Stimulated activated memory B cell treated with anti-CD40 and anti-IgM and Interleukin-4, amounts not matched to agents 10 μg/mL and 1 μg/mL and 100 μg/mL, for 72 hours (primary cell): ENCODE data around the gene INVS.
"Not testable (repeated sequence)": the region's sequence is repeated elsewhere in the genome, so short reads cannot be mapped to it uniquely, and the experiment has no call there.

Experiments used
- ATAC-seq: fragments of 150-1000 bp; cut with Tn5 transposase; 2 replicates; pipeline ENCODE4 v1.10.0; 2021
- H3K27ac Mint-ChIP-seq: one replicate; pipeline ENCODE4 v1.8.0; 2022; ENCODE audit warnings: mild to moderate bottlenecking, mixed read lengths
- H3K27me3 Mint-ChIP-seq: one replicate; pipeline ENCODE4 v1.8.0; 2022; ENCODE audit warnings: mixed read lengths
- H3K36me3 Mint-ChIP-seq: one replicate; pipeline ENCODE4 v1.8.0; 2022; ENCODE audit warnings: mixed read lengths
- H3K4me1 Mint-ChIP-seq: one replicate; pipeline ENCODE4 v1.8.0; 2022; ENCODE audit warnings: mixed read lengths
- H3K4me3 Mint-ChIP-seq: one replicate; pipeline ENCODE4 v1.8.0; 2022; ENCODE audit warnings: mild to moderate bottlenecking, moderate library complexity, mixed read lengths
- H3K9me3 Mint-ChIP-seq: one replicate; pipeline ENCODE4 v1.8.0; 2022; ENCODE audit warnings: mixed read lengths

INVS gene

GRCh38 chr9:100131216-100131615, 32.2 kb downstream of the INVS start:
- ATAC-seq: no peak
- peaks cover 64% of the 10 kb centered on the region for H3K36me3 Mint-ChIP-seq
- H3K4me3 Mint-ChIP-seq: no peak overlapping the region
- no peaks in the 10 kb centered on the region for H3K4me1 Mint-ChIP-seq
- H3K27me3 Mint-ChIP-seq: no peaks in the 10 kb centered on the region
- no peak overlapping the region for H3K27ac Mint-ChIP-seq
- no peaks in the 10 kb centered on the region for H3K9me3 Mint-ChIP-seq

GRCh38 chr9:100131875-100132430, 32.9 kb downstream of the INVS start:
- H3K4me1 Mint-ChIP-seq: no peaks in the 10 kb centered on the region
- H3K4me3 Mint-ChIP-seq: no peak overlapping the region
- no peaks in the 10 kb centered on the region for H3K27me3 Mint-ChIP-seq
- no peaks in the 10 kb centered on the region for H3K9me3 Mint-ChIP-seq
- H3K36me3 Mint-ChIP-seq: peaks cover 64% of the 10 kb centered on the region
- H3K27ac Mint-ChIP-seq: no peak overlapping the region
- ATAC-seq: no peak

GRCh38 chr9:100134731-100135130, 35.7 kb downstream of the INVS start:
- no peak overlapping the region for H3K27ac Mint-ChIP-seq

GRCh38 chr9:100136799-100137198, 37.8 kb downstream of the INVS start:
- not testable (repeated sequence) for H3K9me3 Mint-ChIP-seq, ATAC-seq, H3K27ac Mint-ChIP-seq, H3K27me3 Mint-ChIP-seq, H3K4me1 Mint-ChIP-seq, H3K4me3 Mint-ChIP-seq
- peaks cover 38% of the 10 kb centered on the region for H3K36me3 Mint-ChIP-seq

More at GRCh38 chr9:100134731-100135130, 35.7 kb downstream of the INVS start:
- Mint-ChIP-seq H3K36me3 (peaks cover 49% of the 10 kb centered on the region), H3K27me3 (no peaks in the 10 kb centered on the region), H3K4me1 (no peaks in the 10 kb centered on the region), H3K9me3 (no peaks in the 10 kb centered on the region), H3K4me3 (no peak overlapping the region)
- no peak for ATAC-seq

- H3K4me1 Mint-ChIP-seq, ATAC-seq, H3K27ac Mint-ChIP-seq, H3K9me3 Mint-ChIP-seq, H3K27me3 Mint-ChIP-seq, H3K4me3 Mint-ChIP-seq: not testable (repeated sequence)
- H3K36me3 Mint-ChIP-seq: peaks cover 25% of the 10 kb centered on the region
These were observed 41.3 kb downstream of the INVS start for GRCh38 chr9:100140303-100140702.

GRCh38 chr9:100141862-100142261, 42.8 kb downstream of the INVS start:
- H3K36me3 Mint-ChIP-seq: peaks cover 32% of the 10 kb centered on the region
- H3K27ac Mint-ChIP-seq, H3K9me3 Mint-ChIP-seq, ATAC-seq, H3K27me3 Mint-ChIP-seq, H3K4me3 Mint-ChIP-seq, H3K4me1 Mint-ChIP-seq: not testable (repeated sequence)

- ATAC-seq, H3K4me3 Mint-ChIP-seq, H3K27ac Mint-ChIP-seq, H3K4me1 Mint-ChIP-seq, H3K9me3 Mint-ChIP-seq, H3K27me3 Mint-ChIP-seq: not testable (repeated sequence)
- peaks cover 22% of the 10 kb centered on the region for H3K36me3 Mint-ChIP-seq
These were observed 46.3 kb downstream of the INVS start for GRCh38 chr9:100145167-100145934.

- H3K9me3 Mint-ChIP-seq, H3K27ac Mint-ChIP-seq, H3K4me3 Mint-ChIP-seq, H3K27me3 Mint-ChIP-seq, ATAC-seq, H3K4me1 Mint-ChIP-seq: not testable (repeated sequence)
- peaks cover 27% of the 10 kb centered on the region for H3K36me3 Mint-ChIP-seq
These were observed 46.9 kb downstream of the INVS start for GRCh38 chr9:100145976-100146375.

- no peak for ATAC-seq
- no peak overlapping the region for H3K4me3 Mint-ChIP-seq
- no peaks in the 10 kb centered on the region for H3K4me1 Mint-ChIP-seq
- no peaks in the 10 kb centered on the region for H3K27me3 Mint-ChIP-seq
- H3K9me3 Mint-ChIP-seq: no peaks in the 10 kb centered on the region
- H3K27ac Mint-ChIP-seq: no peak overlapping the region
- H3K36me3 Mint-ChIP-seq: peaks cover 13% of the 10 kb centered on the region
These were observed 51.2 kb downstream of the INVS start for GRCh38 chr9:100150214-100150613.

GRCh38 chr9:100160021-100160420, 61.0 kb downstream of the INVS start:
- no peaks in the 10 kb centered on the region for H3K9me3 Mint-ChIP-seq
- ATAC-seq: peak; percentile 54
- peaks cover 29% of the 10 kb centered on the region for H3K36me3 Mint-ChIP-seq
- no peak overlapping the region for H3K27ac Mint-ChIP-seq
- H3K4me3 Mint-ChIP-seq: no peak overlapping the region
- H3K27me3 Mint-ChIP-seq: no peaks in the 10 kb centered on the region
- peaks cover 6% of the 10 kb centered on the region for H3K4me1 Mint-ChIP-seq

- Mint-ChIP-seq H3K4me1 (no peaks in the 10 kb centered on the region), H3K9me3 (no peaks in the 10 kb centered on the region), H3K27ac (no peak overlapping the region), H3K27me3 (no peaks in the 10 kb centered on the region), H3K4me3 (no peak overlapping the region), H3K36me3 (peaks cover 28% of the 10 kb centered on the region)
- ATAC-seq: no peak
These were observed 68.1 kb downstream of the INVS start for GRCh38 chr9:100167176-100167575.

GRCh38 chr9:100167915-100168654, 69.0 kb downstream of the INVS start:
- H3K4me3 Mint-ChIP-seq: no peak overlapping the region
- H3K27me3 Mint-ChIP-seq: no peaks in the 10 kb centered on the region
- ATAC-seq: no peak

GRCh38 chr9:100170085-100170484, 71.0 kb downstream of the INVS start:
- Mint-ChIP-seq H3K36me3 (peaks cover 57% of the 10 kb centered on the region), H3K27ac (no peak overlapping the region), H3K9me3 (peaks cover 3% of the 10 kb centered on the region), H3K4me3 (no peak overlapping the region), H3K4me1 (no peaks in the 10 kb centered on the region), H3K27me3 (no peaks in the 10 kb centered on the region)
- ATAC-seq: no peak

More at GRCh38 chr9:100167915-100168654, 69.0 kb downstream of the INVS start:
- no peaks in the 10 kb centered on the region for H3K4me1 Mint-ChIP-seq
- no peaks in the 10 kb centered on the region for H3K9me3 Mint-ChIP-seq
- H3K27ac Mint-ChIP-seq: no peak overlapping the region
- H3K36me3 Mint-ChIP-seq: peaks cover 37% of the 10 kb centered on the region

GRCh38 chr9:100170556-100170955, 71.5 kb downstream of the INVS start:
- peaks cover 59% of the 10 kb centered on the region for H3K36me3 Mint-ChIP-seq
- peaks cover 3% of the 10 kb centered on the region for H3K9me3 Mint-ChIP-seq
- no peaks in the 10 kb centered on the region for H3K27me3 Mint-ChIP-seq
- ATAC-seq: no peak
- no peak overlapping the region for H3K27ac Mint-ChIP-seq
- H3K4me1 Mint-ChIP-seq: no peaks in the 10 kb centered on the region
- H3K4me3 Mint-ChIP-seq: no peak overlapping the region

GRCh38 chr9:100186356-100186755, 87.3 kb downstream of the INVS start:
- no peak overlapping the region for H3K4me3 Mint-ChIP-seq
- no peaks in the 10 kb centered on the region for H3K27me3 Mint-ChIP-seq
- H3K36me3 Mint-ChIP-seq: peaks cover 48% of the 10 kb centered on the region
- no peak overlapping the region for H3K27ac Mint-ChIP-seq
- no peaks in the 10 kb centered on the region for H3K4me1 Mint-ChIP-seq
- peaks cover 30% of the 10 kb centered on the region for H3K9me3 Mint-ChIP-seq
- ATAC-seq: no peak

- H3K4me3 Mint-ChIP-seq: no peak overlapping the region
- H3K9me3 Mint-ChIP-seq: peaks cover 28% of the 10 kb centered on the region
- no peaks in the 10 kb centered on the region for H3K27me3 Mint-ChIP-seq
- H3K36me3 Mint-ChIP-seq: peaks cover 77% of the 10 kb centered on the region
- no peaks in the 10 kb centered on the region for H3K4me1 Mint-ChIP-seq
- ATAC-seq: no peak
- no peak overlapping the region for H3K27ac Mint-ChIP-seq
These were observed 91.3 kb downstream of the INVS start for GRCh38 chr9:100190339-100190738.
